ENCODE measurements around the gene UBAC2. TPM values are rescaled to one million over a fixed set of nuclear protein-coding genes. Genes with fewer than 3 reads are reported as not detected.

Gene UBAC2, protein sequence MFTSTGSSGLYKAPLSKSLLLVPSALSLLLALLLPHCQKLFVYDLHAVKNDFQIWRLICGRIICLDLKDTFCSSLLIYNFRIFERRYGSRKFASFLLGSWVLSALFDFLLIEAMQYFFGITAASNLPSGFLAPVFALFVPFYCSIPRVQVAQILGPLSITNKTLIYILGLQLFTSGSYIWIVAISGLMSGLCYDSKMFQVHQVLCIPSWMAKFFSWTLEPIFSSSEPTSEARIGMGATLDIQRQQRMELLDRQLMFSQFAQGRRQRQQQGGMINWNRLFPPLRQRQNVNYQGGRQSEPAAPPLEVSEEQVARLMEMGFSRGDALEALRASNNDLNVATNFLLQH
- total RNA-seq: 10 to 100 TPM; 51.0 to 71.5 (median 61.1) TPM

GRCh38 chr13:99200432-99201167 is at the start of gene UBAC2:
Gene UBAC2 (plus strand): TSS chr13:99200854. CDS start chr13:99200909, 55 bp downstream.
- H3K9me3 ChIP-seq: no peaks in the 10 kb centered on the region
- intact Hi-C loops (cut with DNase I; ENCODE audit: low total_unique reads) (loop anchor here (1.0 to 10.0 kb wide), 5 partner anchors 20 to 404 kb away; partner anchors contain the start of gene CLYBL), in situ Hi-C loops (cut with MboI; ENCODE audit: low sequenced_read_pairs in 4 of 4) (no loop called here)
- H3K4me3 ChIP-seq: peak within 1 kb of the TSS; percentile 87 to 100 (median 98)
- DNase-seq: peak; percentile 89 to 94
- H3K27me3 ChIP-seq: no peaks in the 10 kb centered on the region
- no peaks in the 10 kb centered on the region for H3K36me3 ChIP-seq
- TF ChIP-seq, protein P1, sequence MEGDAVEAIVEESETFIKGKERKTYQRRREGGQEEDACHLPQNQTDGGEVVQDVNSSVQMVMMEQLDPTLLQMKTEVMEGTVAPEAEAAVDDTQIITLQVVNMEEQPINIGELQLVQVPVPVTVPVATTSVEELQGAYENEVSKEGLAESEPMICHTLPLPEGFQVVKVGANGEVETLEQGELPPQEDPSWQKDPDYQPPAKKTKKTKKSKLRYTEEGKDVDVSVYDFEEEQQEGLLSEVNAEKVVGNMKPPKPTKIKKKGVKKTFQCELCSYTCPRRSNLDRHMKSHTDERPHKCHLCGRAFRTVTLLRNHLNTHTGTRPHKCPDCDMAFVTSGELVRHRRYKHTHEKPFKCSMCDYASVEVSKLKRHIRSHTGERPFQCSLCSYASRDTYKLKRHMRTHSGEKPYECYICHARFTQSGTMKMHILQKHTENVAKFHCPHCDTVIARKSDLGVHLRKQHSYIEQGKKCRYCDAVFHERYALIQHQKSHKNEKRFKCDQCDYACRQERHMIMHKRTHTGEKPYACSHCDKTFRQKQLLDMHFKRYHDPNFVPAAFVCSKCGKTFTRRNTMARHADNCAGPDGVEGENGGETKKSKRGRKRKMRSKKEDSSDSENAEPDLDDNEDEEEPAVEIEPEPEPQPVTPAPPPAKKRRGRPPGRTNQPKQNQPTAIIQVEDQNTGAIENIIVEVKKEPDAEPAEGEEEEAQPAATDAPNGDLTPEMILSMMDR (IDR thresholded peaks at IDR 0.05 in 4 of 5, conservative IDR thresholded peaks at IDR 0.05 in 1 of 5): no peak
- peak; percentile 94 for TF ChIP-seq POLR2A (IDR thresholded peaks at IDR 0.05)
- ATAC-seq: peak; percentile 89 to 91
- peaks cover 30 to 34% of the 10 kb centered on the region in 2 donors for H3K4me1 ChIP-seq
- peak within 1 kb of the TSS; percentile 98 to 100 (median 100) for H3K27ac ChIP-seq

DNA sequence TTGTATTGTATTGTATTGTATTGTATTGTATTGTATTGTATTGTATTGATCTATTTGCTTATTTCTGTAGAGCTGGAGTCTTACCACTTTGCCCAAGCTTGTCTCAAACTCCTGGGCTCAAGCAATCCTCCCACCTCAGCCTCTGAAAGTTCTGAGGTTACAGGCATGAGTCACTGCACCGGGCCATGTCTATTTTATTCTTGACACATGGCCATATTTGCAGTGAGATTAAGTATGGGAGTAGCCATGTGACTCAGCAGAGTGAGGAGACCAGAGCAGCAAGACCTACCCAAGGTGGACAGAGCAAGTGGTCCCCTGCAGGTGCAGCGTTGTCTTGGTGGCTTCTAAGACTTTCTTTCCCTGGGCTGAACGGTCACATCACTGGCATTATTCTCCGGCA is 49.1 kb upstream of the UBAC2 start:
- no peak for ATAC-seq
- Histone ChIP-seq H3K36me3 (no peaks in the 10 kb centered on the region), H3K27ac (no peak overlapping the region), H3K4me3 (no peak overlapping the region), H3K9me3 (no peaks in the 10 kb centered on the region), H3K27me3 (no peaks in the 10 kb centered on the region), H3K4me1 (no peaks in the 10 kb centered on the region)
- no peak for DNase-seq
- intact Hi-C loops (cut with DNase I; ENCODE audit: low total_unique reads): no loop called here
- in situ Hi-C loops (cut with MboI; ENCODE audit: low sequenced_read_pairs in 4 of 4): no loop called here
- TF ChIP-seq, protein P1 (IDR thresholded peaks at IDR 0.05 in 4 of 5, conservative IDR thresholded peaks at IDR 0.05 in 1 of 5): no peak
- no peak for TF ChIP-seq POLR2A (IDR thresholded peaks at IDR 0.05)

DNA sequence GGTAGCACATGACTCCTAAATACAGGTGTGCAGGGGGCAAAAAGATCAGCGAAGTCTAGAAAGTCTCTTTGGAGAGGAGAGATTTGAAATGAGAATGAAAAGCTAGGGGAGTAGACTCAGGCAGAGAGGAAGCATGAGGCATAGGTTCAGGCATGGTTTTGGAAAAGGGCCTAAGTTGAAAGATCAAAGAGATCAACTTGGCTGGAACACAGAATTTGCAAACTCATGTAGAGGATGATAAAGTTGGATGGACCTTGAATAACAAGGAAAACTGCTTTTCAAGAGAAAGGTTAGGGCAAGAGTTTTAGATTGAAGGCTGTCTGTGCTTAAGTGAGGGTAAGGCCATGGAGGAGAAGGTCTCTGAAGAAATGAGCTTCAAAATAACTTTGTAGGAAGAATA is 47.4 kb upstream of the UBAC2 start:
- intact Hi-C loops (cut with DNase I; ENCODE audit: low total_unique reads): no loop called here
- no peaks in the 10 kb centered on the region for H3K4me1 ChIP-seq
- no peak overlapping the region for H3K4me3 ChIP-seq
- DNase-seq (no peak), ATAC-seq (no peak)
- in situ Hi-C loops (cut with MboI; ENCODE audit: low sequenced_read_pairs in 4 of 4): no loop called here
- no peak for TF ChIP-seq POLR2A (IDR thresholded peaks at IDR 0.05)
- TF ChIP-seq, protein P1 (IDR thresholded peaks at IDR 0.05 in 4 of 5, conservative IDR thresholded peaks at IDR 0.05 in 1 of 5): no peak
- no peaks in the 10 kb centered on the region for H3K27me3 ChIP-seq
- no peak overlapping the region for H3K27ac ChIP-seq
- no peaks in the 10 kb centered on the region for H3K36me3 ChIP-seq
- no peaks in the 10 kb centered on the region for H3K9me3 ChIP-seq

DNA sequence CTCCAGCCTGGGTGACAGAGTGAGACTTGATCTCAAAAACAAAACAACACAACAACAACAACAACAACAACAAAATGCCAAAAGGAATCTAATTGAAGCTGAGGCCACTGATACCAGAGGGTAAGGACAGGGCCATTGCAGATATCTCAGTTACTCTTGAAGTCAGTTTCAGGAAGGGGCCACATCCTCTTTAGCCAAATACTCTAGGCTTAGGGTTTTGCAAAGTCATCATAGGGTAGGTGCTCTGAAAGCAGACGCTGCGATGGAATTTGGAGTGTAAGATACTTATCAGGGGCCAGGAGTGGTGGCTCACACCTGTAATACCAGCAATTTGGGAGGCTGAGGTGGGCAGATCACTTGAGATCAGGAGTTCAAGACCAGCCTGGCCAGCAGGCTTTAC is 46.6 kb upstream of the UBAC2 start:
- Histone ChIP-seq H3K36me3 (no peaks in the 10 kb centered on the region), H3K4me3 (no peak overlapping the region), H3K27ac (no peak overlapping the region), H3K9me3 (no peaks in the 10 kb centered on the region), H3K27me3 (no peaks in the 10 kb centered on the region), H3K4me1 (no peaks in the 10 kb centered on the region)
- intact Hi-C loops (cut with DNase I; ENCODE audit: low total_unique reads): no loop called here
- TF ChIP-seq, protein P1 (IDR thresholded peaks at IDR 0.05 in 4 of 5, conservative IDR thresholded peaks at IDR 0.05 in 1 of 5): no peak
- TF ChIP-seq POLR2A (IDR thresholded peaks at IDR 0.05): no peak
- ATAC-seq (no peak), DNase-seq (no peak)
- in situ Hi-C loops (cut with MboI; ENCODE audit: low sequenced_read_pairs in 4 of 4): no loop called here
